NCI-H128 (cell line): ENCODE results near the gene COPS6.
"Not testable (repeated sequence)": the region's sequence is repeated elsewhere in the genome, so short reads cannot be mapped to it uniquely, and the experiment has no call there.

Experiments
- DNase-seq: peaks from one replicate; lab custom pipeline; 2025; ENCODE audit not compliant: unreplicated experiment; lab: John Stamatoyannopoulos, UW

COPS6 gene

GRCh38 chr7:100126239-100126930 lies 37.6 kb downstream of the COPS6 start:
- no peak for DNase-seq

- DNase-seq, result peak; percentile 82
These were observed 38.4 kb downstream of the COPS6 start, which contains the start of gene MBLAC1 for GRCh38 chr7:100126931-100127865. Gene MBLAC1 (plus strand): TSS chr7:100126967. CDS start chr7:100127396, 429 bp downstream.

- no peak for DNase-seq
These were observed 39.3 kb downstream of the COPS6 start for GRCh38 chr7:100127866-100128636.

GRCh38 chr7:100128637-100128963 lies 39.8 kb downstream of the COPS6 start:
- no peak for DNase-seq

- not testable (repeated sequence) for DNase-seq
These were observed 41.4 kb downstream of the COPS6 start for GRCh38 chr7:100130220-100130607.

- DNase-seq, result peak; percentile 58
These were observed 42.1 kb downstream of the COPS6 start for GRCh38 chr7:100130608-100131453.

- no peak for DNase-seq
These were observed 43.4 kb downstream of the COPS6 start for GRCh38 chr7:100132126-100132525.

GRCh38 chr7:100132697-100133151 lies 44.0 kb downstream of the COPS6 start:
- peak; percentile 55 for DNase-seq

- no peak for DNase-seq
These were observed 49.3 kb downstream of the COPS6 start for GRCh38 chr7:100137851-100138760.

GRCh38 chr7:100141555-100141949 lies 52.8 kb downstream of the COPS6 start:
- DNase-seq, result no peak
